Endothelial cell of umbilical vein (primary cell): ENCODE data around the gene OPCML. TPM values are rescaled to one million over a fixed set of nuclear protein-coding genes. Genes with fewer than 3 reads are reported as not detected.

ENCODE experiments used
- BruUV-seq: library from RNA; stranded (reverse); fragments of 400-500 nt; replicated peaks from 2 replicates; lab custom pipeline; 2021; lab: Mats Ljungman, UMichigan
- CTCF ChIA-PET: fragments of 300-600, 350-600 bp; sonication (Branson Sonifier 250); formaldehyde crosslinking; loops from one replicate; lab custom pipeline; 2021; ENCODE audit warnings: antibody characterized with exemption, inconsistent platforms; lab: Charles Lee
- POLR2A ChIA-PET: fragments of 300-600, 350-600 bp; sonication (Branson Sonifier 250); formaldehyde crosslinking; loops from one replicate; lab custom pipeline; 2021; ENCODE audit warnings: antibody characterized with exemption, inconsistent platforms; lab: Charles Lee
- DNase-seq: peaks from one replicate; pipeline ENCODE4 v3.0.0-alpha.2; 2011; ENCODE audit warnings: low read depth, low spot score
- FAIRE-seq: peaks from 2 replicates; lab custom pipeline; 2011; peaks lifted over from hg19 to GRCh38; lab: Jason Lieb, UNC
- H2AFZ ChIP-seq: 2 replicates; pipeline ENCODE4 v1.6.0; 2012; ENCODE audit warnings: low read depth, low read length, control low read depth, inconsistent platforms
- H3K27ac ChIP-seq: 2 replicates; pipeline ENCODE4 v1.5.1; 2011; ENCODE audit warnings: low read depth, mild to moderate bottlenecking, control low read depth, low read length, moderate library complexity; ENCODE audit not compliant: insufficient read depth
- H3K27me3 ChIP-seq, 2 experiments: 2 replicates each; pipeline versions ENCODE4 v1.6.0 to v1.6.1; 2011; ENCODE audit warnings: low read length in 2 of 2, mixed read lengths in 1 of 2; ENCODE audit not compliant: control insufficient read depth in 2 of 2, insufficient read depth in 2 of 2
- H3K36me3 ChIP-seq, 2 experiments: 2 replicates in 1 of 2; 3 replicates in 1 of 2; pipeline ENCODE4 v1.5.1; 2011; ENCODE audit warnings: low read length in 2 of 2, mild to moderate bottlenecking in 1 of 2, moderate library complexity in 1 of 2; ENCODE audit not compliant: control insufficient read depth in 2 of 2, insufficient read depth in 2 of 2; ENCODE audit errors: extremely low read depth in 1 of 2
- H3K4me1 ChIP-seq: 3 replicates; pipeline ENCODE4 v1.5.1; 2011; ENCODE audit warnings: mild to moderate bottlenecking, low read length; ENCODE audit not compliant: control insufficient read depth, insufficient read depth; ENCODE audit errors: extremely low read depth
- H3K4me2 ChIP-seq: 2 replicates; pipeline ENCODE4 v1.6.1; 2011; ENCODE audit warnings: low read length, control low read depth, mixed read lengths; ENCODE audit not compliant: insufficient read depth
- H3K4me3 ChIP-seq, 3 experiments: fragments of 200-600 bp in 1 of 3; sonication (generic), shearing (Covaris generic) in 1 of 3; replicated peaks in 1 of 3; 2 replicates each; pipeline ENCODE4 v1.5.1; 2011 to 2016; ENCODE audit warnings: control low read depth in 3 of 3, low read length in 3 of 3, mild to moderate bottlenecking in 2 of 3, inconsistent platforms in 1 of 3, low read depth in 1 of 3, moderate library complexity in 1 of 3; ENCODE audit not compliant: insufficient read depth in 1 of 3
- H3K79me2 ChIP-seq: 2 replicates; pipeline ENCODE4 v1.6.0; 2012; ENCODE audit warnings: low read length, inconsistent platforms; ENCODE audit not compliant: control insufficient read depth, insufficient read depth
- H3K9ac ChIP-seq: replicated peaks from 2 replicates; pipeline ENCODE3; 2011; ENCODE audit warnings: low read length, control low read depth; ENCODE audit not compliant: insufficient read depth; ENCODE audit errors: extremely low read depth
- H3K9me1 ChIP-seq: replicated peaks from 3 replicates; pipeline ENCODE4 v1.6.0; 2011; ENCODE audit warnings: mild to moderate bottlenecking, low read length; ENCODE audit not compliant: control insufficient read depth, insufficient read depth; ENCODE audit errors: extremely low read depth
- H3K9me3 ChIP-seq: replicated peaks from 2 replicates; pipeline ENCODE4 v1.5.1; 2012; ENCODE audit warnings: low read length, inconsistent platforms; ENCODE audit not compliant: control insufficient read depth, insufficient read depth
- H4K20me1 ChIP-seq: replicated peaks from 2 replicates; pipeline ENCODE3; 2011; ENCODE audit warnings: mild to moderate bottlenecking, low read length; ENCODE audit not compliant: control insufficient read depth, insufficient read depth; ENCODE audit errors: extremely low read depth
- EZH2 ChIP-seq: IDR thresholded peaks from 2 replicates; pipeline ENCODE4 v1.6.1; 2012; ENCODE audit warnings: borderline replicate concordance, low read depth, mild to moderate bottlenecking, moderate library complexity, low read length, inconsistent platforms; ENCODE audit not compliant: severe bottlenecking
- FOS ChIP-seq: IDR thresholded peaks from 2 replicates; pipeline ENCODE4 v1.6.1; 2011; ENCODE audit warnings: mild to moderate bottlenecking, low read length, moderate library complexity, borderline replicate concordance; ENCODE audit not compliant: insufficient read depth
- GATA2 ChIP-seq: IDR thresholded peaks from 2 replicates; pipeline ENCODE4 v1.7.0; 2011; ENCODE audit warnings: low read depth, mild to moderate bottlenecking, moderate library complexity, mixed read lengths, low read length; ENCODE audit not compliant: insufficient read length, insufficient read depth
- JUN ChIP-seq: IDR thresholded peaks from 2 replicates; pipeline ENCODE4 v1.6.1; 2011; ENCODE audit warnings: borderline replicate concordance, low read depth; ENCODE audit not compliant: insufficient read length, insufficient read depth
- MYC ChIP-seq: IDR thresholded peaks from one replicate; pipeline ENCODE4 v1.6.1; 2011; ENCODE audit warnings: mild to moderate bottlenecking, low read depth, low read length
- POLR2A ChIP-seq: IDR thresholded peaks from 2 replicates; pipeline ENCODE4 v1.6.1; 2012; ENCODE audit warnings: low read depth, mild to moderate bottlenecking, control low read depth, low read length
- POLR2AphosphoS5 ChIP-seq: IDR thresholded peaks from 2 replicates; pipeline ENCODE4 v1.6.1; 2012; ENCODE audit warnings: low read depth, mild to moderate bottlenecking, control low read depth, low read length, moderate library complexity; ENCODE audit not compliant: insufficient read depth
- dilution Hi-C: fragments of 300-500 bp; cut with MboI; formaldehyde crosslinking; loops from one replicate; pipeline ENCODE4 v1.15.0; 2019; ENCODE audit warnings: low sequenced_read_pairs; ENCODE audit not compliant: extremely low pct_ligation_motif_present
- intact Hi-C: fragments of 100-400 bp; cut with micrococcal nuclease; formaldehyde crosslinking; loops from one replicate; pipeline ENCODE4 v1.10.0; 2022
- polyA plus RNA-seq, 4 experiments: library from polyadenylated mRNA; depleted of rRNA in 3 of 4; stranded (reverse) in 3 of 4; unstranded in 1 of 4; fragments of >200 nt; gene quantifications; 2 replicates each; pipeline versions ENCODE4 v1.2.1 to v1.2.3, GENCODE V29; 2011 to 2012; ENCODE audit warnings: missing spikeins in 1 of 4
- total RNA-seq: library from RNA; stranded (reverse); gene quantifications from 2 replicates; pipeline ENCODE4 v1.2.3, GENCODE V29; 2021
- TF ChIP-seq, protein P1 (sequence below), 2 donors: IDR thresholded peaks; 1 replicate in 1 of 2; 2 replicates in 1 of 2; pipeline ENCODE4 v1.5.1; 2011; ENCODE audit warnings: low read length in 2 of 2, mild to moderate bottlenecking in 2 of 2, moderate library complexity in 2 of 2, control low read depth in 1 of 2, inconsistent platforms in 1 of 2, low read depth in 1 of 2; ENCODE audit not compliant: insufficient read depth in 1 of 2; ENCODE audit errors: extremely low read depth in 1 of 2
- TF ChIP-seq, protein P2 (sequence below): IDR thresholded peaks from 2 replicates; pipeline ENCODE4 v1.6.1; 2011; ENCODE audit not compliant: insufficient read depth, insufficient read length

The OPCML gene
- total and polyA plus RNA-seq, 2 donors (not counting 3 experiments of a cell fraction or from before 2014, with no cell fraction given): not detected

- dilution Hi-C loops: no loop called here
- ChIA-PET POLR2A (no interaction called here), CTCF (no interaction called here)
- no peak overlapping the region for H3K4me2 ChIP-seq
- TF ChIP-seq FOS (no peak), MYC (no peak), EZH2 (no peak), POLR2A (no peak), GATA2 (no peak), JUN (no peak), POLR2AphosphoS5 (no peak)
- TF ChIP-seq, protein P1, sequence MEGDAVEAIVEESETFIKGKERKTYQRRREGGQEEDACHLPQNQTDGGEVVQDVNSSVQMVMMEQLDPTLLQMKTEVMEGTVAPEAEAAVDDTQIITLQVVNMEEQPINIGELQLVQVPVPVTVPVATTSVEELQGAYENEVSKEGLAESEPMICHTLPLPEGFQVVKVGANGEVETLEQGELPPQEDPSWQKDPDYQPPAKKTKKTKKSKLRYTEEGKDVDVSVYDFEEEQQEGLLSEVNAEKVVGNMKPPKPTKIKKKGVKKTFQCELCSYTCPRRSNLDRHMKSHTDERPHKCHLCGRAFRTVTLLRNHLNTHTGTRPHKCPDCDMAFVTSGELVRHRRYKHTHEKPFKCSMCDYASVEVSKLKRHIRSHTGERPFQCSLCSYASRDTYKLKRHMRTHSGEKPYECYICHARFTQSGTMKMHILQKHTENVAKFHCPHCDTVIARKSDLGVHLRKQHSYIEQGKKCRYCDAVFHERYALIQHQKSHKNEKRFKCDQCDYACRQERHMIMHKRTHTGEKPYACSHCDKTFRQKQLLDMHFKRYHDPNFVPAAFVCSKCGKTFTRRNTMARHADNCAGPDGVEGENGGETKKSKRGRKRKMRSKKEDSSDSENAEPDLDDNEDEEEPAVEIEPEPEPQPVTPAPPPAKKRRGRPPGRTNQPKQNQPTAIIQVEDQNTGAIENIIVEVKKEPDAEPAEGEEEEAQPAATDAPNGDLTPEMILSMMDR (IDR thresholded peaks at IDR 0.05; ENCODE audit: extremely low read depth in 1 of 2, insufficient read depth in 1 of 2, low read depth in 1 of 2, low read length in 2 of 2): no peak
- TF ChIP-seq, protein P2, sequence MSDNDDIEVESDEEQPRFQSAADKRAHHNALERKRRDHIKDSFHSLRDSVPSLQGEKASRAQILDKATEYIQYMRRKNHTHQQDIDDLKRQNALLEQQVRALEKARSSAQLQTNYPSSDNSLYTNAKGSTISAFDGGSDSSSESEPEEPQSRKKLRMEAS: no peak
- no TSS peak for BruUV-seq
- intact Hi-C loops: no loop called here
- no peaks in the 10 kb centered on the region for H4K20me1 ChIP-seq
- H3K27me3 ChIP-seq: no peaks in the 10 kb centered on the region
- H3K4me1 ChIP-seq: no peaks in the 10 kb centered on the region
- H3K9me3 ChIP-seq: peaks cover 2% of the 10 kb centered on the region
- H3K4me3 ChIP-seq: no peak overlapping the region
- no peak overlapping the region for H2AFZ ChIP-seq
- no peak for DNase-seq
- no peaks in the 10 kb centered on the region for H3K79me2 ChIP-seq
- no peak overlapping the region for H3K9ac ChIP-seq
- no peak for FAIRE-seq
- no peaks in the 10 kb centered on the region for H3K36me3 ChIP-seq
- H3K27ac ChIP-seq: no peak overlapping the region
- H3K9me1 ChIP-seq: no peaks in the 10 kb centered on the region
Measured at GRCh38 chr11:132520199-132520598, 1012.1 kb downstream of the OPCML start.
